HepG2 (cell line): ENCODE results near the gene SH3D19. TPM values are rescaled to one million over a fixed set of nuclear protein-coding genes. Genes with fewer than 3 reads are reported as not detected.

ENCODE experiments used
- CENPT ChIP-seq: sonication (generic); formaldehyde crosslinking; IDR thresholded peaks from 2 replicates; pipeline ENCODE4 v1.8.0; 2022; ENCODE audit warnings: low read depth, mild to moderate bottlenecking, moderate library complexity, missing genetic modification reagents
- CHCHD3 ChIP-seq: sonication (generic); formaldehyde crosslinking; IDR thresholded peaks from 2 replicates; pipeline ENCODE4 v1.8.0; 2022; ENCODE audit warnings: mild to moderate bottlenecking, missing genetic modification reagents, moderate library complexity
- MLXIP ChIP-seq: sonication (generic); formaldehyde crosslinking; IDR thresholded peaks from 2 replicates; pipeline ENCODE4 v1.9.0; 2021; ENCODE audit warnings: missing genetic modification reagents, borderline replicate concordance
- NR2F6 ChIP-seq, 2 experiments: IDR thresholded peaks; 2 replicates each; pipeline ENCODE4 v1.6.1; 2016; ENCODE audit warnings: antibody characterized with exemption in 1 of 2, mild to moderate bottlenecking in 1 of 2
- SP1 ChIP-seq, 2 experiments: fragments of 450-650 bp in 1 of 2; sonication (generic) in 1 of 2; formaldehyde crosslinking in 1 of 2; IDR thresholded peaks; 2 replicates each; pipeline versions ENCODE4 v1.4.0 to v1.6.1; 2016 to 2020; ENCODE audit warnings: missing genetic modification reagents in 1 of 2
- SP4 ChIP-seq: sonication (generic); formaldehyde crosslinking; IDR thresholded peaks from 2 replicates; pipeline ENCODE4 v1.8.1; 2023; ENCODE audit warnings: mild to moderate bottlenecking, missing genetic modification reagents
- STAG1 ChIP-seq: sonication (generic); formaldehyde crosslinking; IDR thresholded peaks from 2 replicates; pipeline ENCODE4 v1.4.0; 2020; ENCODE audit warnings: missing genetic modification reagents
- TARDBP ChIP-seq: sonication (generic); formaldehyde crosslinking; IDR thresholded peaks from 2 replicates; pipeline ENCODE4 v1.8.0; 2022; ENCODE audit warnings: mild to moderate bottlenecking, missing genetic modification reagents
- THAP7 ChIP-seq: sonication (generic); formaldehyde crosslinking; IDR thresholded peaks from 2 replicates; pipeline ENCODE4 v1.8.1; 2023; ENCODE audit warnings: mild to moderate bottlenecking, missing genetic modification reagents
- ZBTB3 ChIP-seq: sonication (generic); formaldehyde crosslinking; IDR thresholded peaks from 2 replicates; pipeline ENCODE4 v1.4.0; 2020; ENCODE audit warnings: low read depth, mild to moderate bottlenecking, moderate library complexity, missing genetic modification reagents, borderline replicate concordance
- ZFP62 ChIP-seq: sonication (generic); formaldehyde crosslinking; IDR thresholded peaks from 2 replicates; pipeline ENCODE4 v1.4.0; 2020; ENCODE audit warnings: missing genetic modification reagents
- ZNF121 ChIP-seq: sonication (generic); formaldehyde crosslinking; IDR thresholded peaks from 2 replicates; pipeline ENCODE4 v1.5.0; 2020; ENCODE audit warnings: mild to moderate bottlenecking, missing genetic modification reagents
- ZNF430 ChIP-seq: sonication (generic); formaldehyde crosslinking; IDR thresholded peaks from 2 replicates; pipeline ENCODE4 v1.9.0; 2021; ENCODE audit warnings: mild to moderate bottlenecking, missing genetic modification reagents
- ZNF460 ChIP-seq: sonication (generic); formaldehyde crosslinking; IDR thresholded peaks from 2 replicates; pipeline ENCODE4 v1.5.1; 2020; ENCODE audit warnings: missing genetic modification reagents, mild to moderate bottlenecking, borderline replicate concordance
- ZNF562 ChIP-seq: sonication (generic); formaldehyde crosslinking; IDR thresholded peaks from 2 replicates; pipeline ENCODE4 v1.8.0; 2022; ENCODE audit warnings: missing genetic modification reagents, borderline replicate concordance
- ZNF564 ChIP-seq: sonication (generic); formaldehyde crosslinking; IDR thresholded peaks from 2 replicates; pipeline ENCODE4 v1.8.1; 2023; ENCODE audit warnings: mild to moderate bottlenecking, missing genetic modification reagents
- ZNF629 ChIP-seq: sonication (generic); formaldehyde crosslinking; conservative IDR thresholded peaks from 2 replicates; pipeline ENCODE4 v1.5.0; 2020; ENCODE audit warnings: missing genetic modification reagents
- ZNF709 ChIP-seq: sonication (generic); formaldehyde crosslinking; IDR thresholded peaks from 2 replicates; pipeline ENCODE4 v1.5.0; 2020; ENCODE audit warnings: mild to moderate bottlenecking, missing genetic modification reagents
- ZNF790 ChIP-seq: sonication (generic); formaldehyde crosslinking; IDR thresholded peaks from 2 replicates; pipeline ENCODE4 v1.8.0; 2022; ENCODE audit warnings: missing genetic modification reagents, mild to moderate bottlenecking, borderline replicate concordance
- ZSCAN9 ChIP-seq: IDR thresholded peaks from 2 replicates; pipeline ENCODE4 v1.6.1; 2016; ENCODE audit warnings: borderline replicate concordance
- polyA plus RNA-seq, 8 experiments: library from polyadenylated mRNA; depleted of rRNA in 3 of 8; stranded (reverse) in 7 of 8; unstranded in 1 of 8; fragments of >200 nt; fragmentation: Illumina TruSeq in 4 of 8; extraction: Trizol in 4 of 8; gene quantifications; 2 replicates each; pipeline versions ENCODE4 v1.2.1 to v1.2.3, GENCODE V29; 2011 to 2016; ENCODE audit warnings: low read depth in 4 of 8, missing spikeins in 1 of 8, mixed read lengths in 1 of 8; ENCODE audit not compliant: insufficient read depth in 1 of 8
- total RNA-seq, 5 experiments: library from RNA; depleted of rRNA; stranded (reverse); fragments of >200 nt; fragmentation: Illumina TruSeq; extraction: Trizol; gene quantifications; 2 replicates each; pipeline ENCODE4 v1.2.3, GENCODE V29; 2016; ENCODE audit warnings: low read depth in 1 of 5
- TF ChIP-seq, protein P1 (sequence below): IDR thresholded peaks from 2 replicates; pipeline ENCODE4 v1.6.1; 2018; ENCODE audit warnings: missing genetic modification reagents
- TF ChIP-seq, protein P2 (sequence below): sonication (generic); formaldehyde crosslinking; IDR thresholded peaks from 2 replicates; pipeline ENCODE4 v1.5.0; 2020; ENCODE audit warnings: mild to moderate bottlenecking, missing genetic modification reagents, borderline replicate concordance

SH3D19 gene
- total and polyA plus RNA-seq, 2 of the 13 experiments (the other 11 are each of a cell fraction or from before 2014, with no cell fraction given) = 31.2 to 38.0 TPM

- TF ChIP-seq SP1 (IDR thresholded peaks at IDR 0.05) (no peak), SP1 (CRISPR knock-in tag; IDR thresholded peaks at IDR 0.05) (peak; percentile 86), ZNF564 (CRISPR knock-in tag) (peak; percentile 89), SP4 (CRISPR knock-in tag) (peak; percentile 99), CENPT (CRISPR knock-in tag) (0 out of 2 replicates have a peak, but pooled peaks have one; percentile 43), ZNF629 (CRISPR knock-in tag) (peak; percentile 52), ZNF562 (CRISPR knock-in tag) (peak; percentile 81; the same call in 1 of the 2 replicates), THAP7 (no peak; the same call in 1 of the 2 replicates), TARDBP (CRISPR knock-in tag) (peak; percentile 99), ZNF121 (0 out of 2 replicates have a peak, but pooled peaks have one; percentile 46), CHCHD3 (no peak), ZSCAN9 (CRISPR knock-in tag) (peak; percentile 71; the same call in 1 of the 2 replicates), ZBTB3 (CRISPR knock-in tag) (peak; percentile 39; the same call in 1 of the 2 replicates), NR2F6 (IDR thresholded peaks at IDR 0.05) (peak; percentile 86), NR2F6 (CRISPR knock-in tag; IDR thresholded peaks at IDR 0.05) (peak; percentile 94), ZNF460 (CRISPR knock-in tag) (peak; percentile 78; the same call in 1 of the 2 replicates), STAG1 (0 out of 2 replicates have a peak, but pooled peaks have one; percentile 9), ZFP62 (CRISPR knock-in tag) (no peak), MLXIP (CRISPR knock-in tag) (peak; percentile 91; the same call in 1 of the 2 replicates), ZNF430 (CRISPR knock-in tag) (peak; percentile 91), ZNF709 (peak; percentile 91), ZNF790 (CRISPR knock-in tag) (0 out of 2 replicates have a peak, but pooled peaks have one; percentile 59)
- TF ChIP-seq, protein P1, sequence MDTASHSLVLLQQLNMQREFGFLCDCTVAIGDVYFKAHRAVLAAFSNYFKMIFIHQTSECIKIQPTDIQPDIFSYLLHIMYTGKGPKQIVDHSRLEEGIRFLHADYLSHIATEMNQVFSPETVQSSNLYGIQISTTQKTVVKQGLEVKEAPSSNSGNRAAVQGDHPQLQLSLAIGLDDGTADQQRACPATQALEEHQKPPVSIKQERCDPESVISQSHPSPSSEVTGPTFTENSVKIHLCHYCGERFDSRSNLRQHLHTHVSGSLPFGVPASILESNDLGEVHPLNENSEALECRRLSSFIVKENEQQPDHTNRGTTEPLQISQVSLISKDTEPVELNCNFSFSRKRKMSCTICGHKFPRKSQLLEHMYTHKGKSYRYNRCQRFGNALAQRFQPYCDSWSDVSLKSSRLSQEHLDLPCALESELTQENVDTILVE (CRISPR knock-in tag) = peak; percentile 94
- TF ChIP-seq, protein P2, sequence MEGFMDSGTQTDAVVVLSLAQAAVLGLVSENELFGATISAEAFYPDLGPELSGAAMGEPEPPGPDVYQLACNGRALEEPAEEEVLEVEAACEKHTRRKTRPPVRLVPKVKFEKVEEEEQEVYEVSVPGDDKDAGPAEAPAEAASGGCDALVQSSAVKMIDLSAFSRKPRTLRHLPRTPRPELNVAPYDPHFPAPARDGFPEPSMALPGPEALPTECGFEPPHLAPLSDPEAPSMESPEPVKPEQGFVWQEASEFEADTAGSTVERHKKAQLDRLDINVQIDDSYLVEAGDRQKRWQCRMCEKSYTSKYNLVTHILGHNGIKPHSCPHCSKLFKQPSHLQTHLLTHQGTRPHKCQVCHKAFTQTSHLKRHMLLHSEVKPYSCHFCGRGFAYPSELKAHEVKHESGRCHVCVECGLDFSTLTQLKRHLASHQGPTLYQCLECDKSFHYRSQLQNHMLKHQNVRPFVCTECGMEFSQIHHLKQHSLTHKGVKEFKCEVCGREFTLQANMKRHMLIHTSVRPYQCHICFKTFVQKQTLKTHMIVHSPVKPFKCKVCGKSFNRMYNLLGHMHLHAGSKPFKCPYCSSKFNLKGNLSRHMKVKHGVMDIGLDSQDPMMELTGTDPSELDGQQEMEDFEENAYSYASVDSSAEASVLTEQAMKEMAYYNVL = peak; percentile 64; the same call in 1 of the 2 replicates
These were observed 226.0 kb downstream of the SH3D19 start, which contains the start of gene RPS3A (continued) for GRCh38 chr4:151099229-151099975.
